HG03565 (cell line): ENCODE results near the gene HOXD11.

ENCODE experiments used
- ATAC-seq: cut with Tn5 transposase; IDR thresholded peaks from one replicate; pipeline ENCODE4 v1.9.1; 2021; ENCODE audit warnings: mild to moderate bottlenecking, moderate library complexity; ENCODE audit not compliant: unreplicated experiment

The HOXD11 gene

DNA sequence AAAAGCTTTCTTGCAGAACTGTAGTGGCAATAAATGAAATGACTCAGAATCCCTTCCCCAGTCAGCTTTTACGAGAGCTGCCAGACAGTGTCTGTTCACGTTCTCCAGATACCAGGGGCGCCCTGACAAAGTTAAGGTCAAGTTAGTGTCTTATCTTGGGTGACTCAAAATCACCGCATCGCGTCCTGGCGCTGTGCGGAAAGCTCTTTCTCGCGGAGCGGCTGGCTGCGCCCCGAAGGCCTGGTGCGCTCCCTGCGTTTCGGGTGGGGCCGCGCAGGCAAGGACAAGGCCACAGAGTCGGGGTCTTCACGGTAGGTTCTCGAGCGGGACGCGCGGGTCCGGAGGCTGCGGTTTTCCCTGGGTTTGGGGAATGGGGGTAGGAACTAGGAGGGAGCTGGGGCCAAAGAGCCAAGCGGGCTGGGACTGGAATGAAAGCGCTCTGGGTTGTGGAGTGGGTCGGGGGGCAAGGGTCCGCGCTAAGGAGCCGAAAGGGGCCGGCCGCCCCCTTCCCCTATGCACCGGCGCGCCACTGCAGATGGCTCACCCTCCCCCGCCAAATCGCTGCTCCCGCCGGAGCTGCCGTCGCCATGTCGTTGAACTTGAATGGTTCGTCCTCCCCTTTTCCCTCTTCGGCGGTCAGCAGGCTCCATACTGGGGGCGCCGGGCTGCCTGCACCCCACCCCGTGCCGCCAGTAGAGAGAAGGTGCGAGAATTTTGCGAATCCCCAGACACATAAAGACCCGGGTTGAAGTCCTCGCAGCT, 2.6 kb upstream of the HOXD11 start:
- ATAC-seq = no peak

GRCh38 chr2:176105078-176105729, 1.9 kb upstream of the HOXD11 start:
- no peak for ATAC-seq

GRCh38 chr2:176105730-176106580, 1.1 kb upstream of the HOXD11 start:
- no peak for ATAC-seq

GRCh38 chr2:176107731-176108181, 676 bp downstream of the HOXD11 start:
- no peak for ATAC-seq

GRCh38 chr2:176109192-176109901, 2.3 kb downstream of the HOXD11 start:
- no peak for ATAC-seq

DNA sequence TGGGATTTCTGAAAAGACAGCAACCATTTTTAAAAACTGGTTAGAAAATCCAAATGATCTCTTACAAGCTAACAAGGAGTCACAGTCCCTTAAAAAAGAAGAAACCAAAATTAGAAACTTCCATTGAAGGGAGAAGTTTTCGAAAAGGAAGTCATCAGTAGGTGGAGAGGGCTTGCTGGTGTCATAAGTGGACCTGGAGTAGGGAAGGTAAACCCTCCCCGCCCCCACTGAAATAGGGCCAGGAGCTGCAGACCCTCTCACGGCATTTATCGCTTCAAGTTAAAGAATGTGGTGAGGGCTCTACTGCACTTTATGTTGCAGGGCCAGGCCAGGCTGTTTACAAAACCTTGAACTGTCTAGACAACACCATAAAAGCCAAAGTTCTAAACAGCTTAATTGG, 2.9 kb downstream of the HOXD11 start:
- ATAC-seq = no peak

DNA sequence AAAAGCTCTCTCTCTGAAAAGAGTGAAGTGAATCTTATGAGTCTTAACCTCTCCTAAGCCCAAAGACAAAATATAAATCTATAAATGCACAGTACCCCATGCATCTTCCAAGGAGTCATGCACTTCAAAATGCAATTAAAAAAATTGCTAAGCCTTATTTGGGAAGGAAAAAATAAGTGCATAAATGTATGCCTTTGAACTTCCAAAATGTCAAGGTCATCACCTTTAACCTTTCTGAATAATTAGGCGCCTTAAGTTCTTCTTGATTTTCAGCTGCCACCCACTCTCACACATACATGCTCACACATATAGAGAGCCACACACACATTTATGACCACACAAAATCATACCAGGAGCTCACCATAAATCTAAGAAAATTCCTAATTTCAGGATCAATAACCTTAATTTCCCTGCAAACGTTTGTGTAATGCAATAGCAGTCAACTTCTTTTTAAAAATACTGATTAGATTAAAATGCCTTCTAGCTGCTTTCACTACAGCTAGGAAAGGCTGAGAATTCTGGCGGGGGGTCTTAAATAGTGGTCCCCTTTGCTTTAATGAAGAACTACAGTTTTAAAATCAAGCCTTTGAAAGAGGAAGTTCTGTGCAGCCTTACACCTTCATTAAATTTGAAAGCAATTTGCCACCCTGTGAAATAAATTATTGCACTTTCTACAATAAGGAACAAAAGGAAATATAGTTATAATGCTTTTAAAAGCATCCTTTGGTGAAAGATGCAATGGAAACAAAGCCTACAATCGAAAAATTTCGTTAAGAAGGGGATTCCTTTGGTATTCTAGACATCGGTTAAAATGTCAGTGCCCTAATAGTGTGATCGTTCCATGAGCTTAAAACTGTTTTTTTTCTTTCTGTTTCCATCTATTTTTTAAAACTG, 3.6 kb downstream of the HOXD11 start:
- ATAC-seq = no peak

DNA sequence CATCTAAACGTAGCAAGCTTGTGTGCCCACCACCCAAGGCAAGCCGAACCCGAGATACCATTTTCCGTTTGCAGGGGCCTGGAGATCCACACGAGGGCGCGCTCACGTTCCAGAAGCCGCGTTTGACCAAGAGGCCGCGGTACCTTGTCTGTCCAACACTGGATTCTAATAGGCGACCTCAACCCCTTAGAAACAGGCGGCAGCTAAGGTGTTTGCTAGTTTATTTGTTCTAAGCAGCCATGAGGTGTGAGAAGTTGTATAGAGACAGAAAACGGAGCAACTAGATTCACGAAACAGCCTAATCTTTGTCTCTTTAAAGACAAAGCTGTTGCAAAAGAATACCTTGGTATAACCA, 4.2 kb downstream of the HOXD11 start:
- ATAC-seq = no peak

GRCh38 chr2:176111846-176112374, 4.8 kb downstream of the HOXD11 start:
- ATAC-seq = no peak

GRCh38 chr2:176112375-176113302, 5.6 kb downstream of the HOXD11 start:
- no peak for ATAC-seq

- ATAC-seq = no peak
Observed at GRCh38 chr2:176114120-176114929, 7.2 kb downstream of the HOXD11 start.

- no peak for ATAC-seq
Observed at GRCh38 chr2:176114930-176115625, 8.0 kb downstream of the HOXD11 start.

- ATAC-seq = no peak
Observed at GRCh38 chr2:176115883-176116813, 9.1 kb downstream of the HOXD11 start, which contains the start of gene HOXD10. TSS of gene HOXD10 (plus strand) at chr2:176116778. CDS start at chr2:176116834, 56 bp downstream.

DNA sequence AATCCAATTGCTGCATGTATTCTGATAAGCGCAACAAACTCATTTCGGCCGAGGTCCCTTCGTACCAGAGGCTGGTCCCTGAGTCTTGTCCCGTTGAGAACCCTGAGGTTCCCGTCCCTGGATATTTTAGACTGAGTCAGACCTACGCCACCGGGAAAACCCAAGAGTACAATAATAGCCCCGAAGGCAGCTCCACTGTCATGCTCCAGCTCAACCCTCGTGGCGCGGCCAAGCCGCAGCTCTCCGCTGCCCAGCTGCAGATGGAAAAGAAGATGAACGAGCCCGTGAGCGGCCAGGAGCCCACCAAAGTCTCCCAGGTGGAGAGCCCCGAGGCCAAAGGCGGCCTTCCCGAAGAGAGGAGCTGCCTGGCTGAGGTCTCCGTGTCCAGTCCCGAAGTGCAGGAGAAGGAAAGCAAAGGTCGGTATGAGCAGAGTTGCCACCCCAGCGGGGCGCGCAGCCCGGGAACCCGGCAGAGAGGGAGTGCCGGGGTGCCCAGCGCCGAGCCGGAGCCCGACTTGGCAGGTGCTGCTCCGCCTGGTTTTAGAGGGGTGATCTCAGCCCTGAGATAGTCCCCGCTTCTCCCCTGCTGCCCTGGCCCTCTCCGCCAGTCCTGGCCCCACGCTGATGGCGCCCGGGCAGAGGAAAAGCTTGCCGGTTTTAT, 10.2 kb downstream of the HOXD11 start:
- ATAC-seq = no peak

DNA sequence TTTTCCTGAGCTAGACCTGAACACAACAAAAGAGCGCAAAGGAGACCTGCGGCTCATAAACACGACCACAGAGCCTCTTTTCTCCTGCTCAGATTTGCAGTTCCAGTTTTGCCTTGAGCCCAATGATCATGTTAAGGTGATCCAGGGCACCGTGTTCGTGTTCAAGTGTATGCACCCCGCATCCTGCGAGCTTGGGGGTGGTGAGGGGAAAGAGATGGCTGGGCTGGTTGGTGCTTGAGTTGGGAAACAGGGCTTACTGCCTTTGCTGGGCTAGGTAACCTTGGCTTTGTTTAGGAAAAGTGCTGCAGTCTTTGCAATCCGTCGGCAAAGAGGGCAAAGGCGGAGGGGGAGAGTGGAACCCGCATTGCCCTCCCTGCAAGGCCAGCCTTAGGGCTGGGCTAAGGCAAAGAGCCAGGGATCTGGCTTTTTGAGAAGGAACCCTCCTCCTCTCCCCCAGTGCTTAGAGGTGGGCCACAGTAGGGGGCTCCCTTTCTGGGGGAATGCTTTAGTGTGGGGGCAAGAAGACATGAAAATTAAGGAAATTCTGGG, 10.8 kb downstream of the HOXD11 start:
- no peak for ATAC-seq
